Small intestine (tissue), 7 donors: ENCODE data around the gene PIK3AP1. TPM values are rescaled to one million over a fixed set of nuclear protein-coding genes. Genes with fewer than 3 reads are reported as not detected.

ENCODE experiments used
- DNase-seq, 2 donors: peaks; one replicate each; pipeline versions ENCODE4 v3.0.0 to v3.0.0-alpha.2; 2013
- FAIRE-seq: peaks from 2 replicates; lab custom pipeline; 2012; peaks lifted over from hg19 to GRCh38; lab: Jason Lieb, UNC
- H3K27ac ChIP-seq, 3 donors: one replicate each; pipeline ENCODE4 v1.5.1; 2013; ENCODE audit warnings: low read length in 2 of 3, mild to moderate bottlenecking in 2 of 3, control low read depth in 1 of 3, inconsistent platforms in 1 of 3, low read depth in 1 of 3, moderate library complexity in 1 of 3
- H3K27me3 ChIP-seq, 3 donors: one replicate each; pipeline ENCODE4 v1.6.1; 2013; ENCODE audit warnings: low read length in 3 of 3, inconsistent platforms in 1 of 3; ENCODE audit not compliant: control insufficient read depth in 3 of 3, insufficient read depth in 3 of 3
- H3K36me3 ChIP-seq, 3 donors: one replicate each; pipeline ENCODE4 v1.6.1; 2013; ENCODE audit warnings: low read length in 3 of 3, inconsistent platforms in 1 of 3, low read depth in 1 of 3, mild to moderate bottlenecking in 1 of 3, moderate library complexity in 1 of 3; ENCODE audit not compliant: control insufficient read depth in 3 of 3, insufficient read depth in 2 of 3
- H3K4me1 ChIP-seq, 3 donors: one replicate each; pipeline ENCODE4 v1.6.1; 2013; ENCODE audit warnings: low read length in 2 of 3, inconsistent platforms in 1 of 3, low read depth in 1 of 3, mild to moderate bottlenecking in 1 of 3, moderate library complexity in 1 of 3; ENCODE audit not compliant: control insufficient read depth in 3 of 3, insufficient read depth in 2 of 3
- H3K4me3 ChIP-seq, 3 donors: one replicate each; pipeline ENCODE4 v1.5.1; 2013; ENCODE audit warnings: low read length in 3 of 3, control low read depth in 1 of 3, inconsistent platforms in 1 of 3, low read depth in 1 of 3, mild to moderate bottlenecking in 1 of 3, moderate library complexity in 1 of 3
- H3K9me3 ChIP-seq, 2 donors: one replicate each; pipeline ENCODE4 v1.6.1; 2013; ENCODE audit warnings: low read depth in 1 of 2, low read length in 1 of 2; ENCODE audit not compliant: control insufficient read depth in 2 of 2, insufficient read depth in 1 of 2
- WGBS, 3 donors: extraction: QIAGEN DNeasy Blood & Tissue Kit; methylation state at CpG; one replicate each; pipeline ENCODE4 v1.1.7; 2013; 5-methylcytosine and 5-hydroxymethylcytosine counted together
- polyA plus RNA-seq, 4 donors: library from polyadenylated mRNA; stranded (reverse) in 3 of 4; unstranded in 1 of 4; fragments of 200-250 nt in 3 of 4; fragments of 120-200 nt in 1 of 4; gene quantifications; one replicate each; pipeline versions ENCODE4 v1.2.1 to v1.2.3, GENCODE V29; 2013
- donor health status: healthy with polysubstance abuse.
- donor health status: control.
- donor health status: control.
- donor health status: Bipolar disorder and iron deficiency.
- donor health status: healthy.

The PIK3AP1 gene
- polyA plus RNA-seq, 4 donors: 5.6 to 9.2 (median 6.6) TPM

DNA sequence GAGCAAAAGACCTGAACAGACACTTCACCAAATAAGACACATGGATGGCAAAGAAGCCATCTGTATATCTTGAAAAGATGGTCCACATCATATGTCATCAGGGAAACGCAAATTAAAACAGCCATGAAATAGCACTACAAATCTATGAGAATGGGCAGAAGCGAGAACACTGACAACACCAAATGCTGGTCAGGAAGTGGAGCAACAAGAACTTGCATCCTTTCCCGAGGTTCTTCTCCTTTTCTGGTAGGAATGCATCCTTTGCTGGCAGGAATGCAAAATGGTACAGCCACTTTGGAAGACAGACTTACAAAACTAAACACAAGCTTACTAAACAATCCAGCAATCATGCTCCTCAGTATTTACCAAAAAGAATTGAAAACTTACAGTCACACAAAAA lies 60.0 kb downstream of the PIK3AP1 start:
- Histone ChIP-seq H3K9me3 (no peaks in the 10 kb centered on the region), H3K4me1 (peaks cover 0 to 11% (median 3%) of the 10 kb centered on the region in 3 donors), H3K27me3 (no peaks in the 10 kb centered on the region), H3K36me3 (no peaks in the 10 kb centered on the region), H3K4me3 (no peak overlapping the region), H3K27ac (no peak overlapping the region)
- no peak for FAIRE-seq
- 70 to 91% (median 86%) methylated on average over 3 of the region's 3 CpGs for WGBS, 3 donors
- no peak for DNase-seq

DNA sequence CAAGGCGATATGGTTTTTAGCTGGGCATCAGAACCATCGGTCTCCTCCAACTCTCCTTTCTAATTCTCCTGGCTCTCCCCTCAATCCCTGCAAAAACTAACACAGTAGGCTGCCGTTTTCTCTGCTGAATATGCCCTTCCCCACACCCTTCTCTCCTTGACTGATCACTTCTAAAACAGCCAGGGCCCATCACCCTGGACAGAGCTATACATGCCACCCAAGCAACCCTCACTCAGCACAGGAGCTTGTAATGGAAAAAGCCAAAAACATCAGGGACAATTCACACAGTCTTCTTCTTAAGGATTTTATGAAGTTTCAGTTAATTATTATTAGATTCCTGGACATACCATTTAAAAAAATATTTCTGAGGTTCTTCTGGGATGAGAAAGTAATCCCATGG lies 61.5 kb downstream of the PIK3AP1 start:
- no peaks in the 10 kb centered on the region for H3K27me3 ChIP-seq
- no peaks in the 10 kb centered on the region for H3K36me3 ChIP-seq
- no peak overlapping the region for H3K4me3 ChIP-seq
- DNase-seq (no peak), FAIRE-seq (no peak)
- H3K9me3 ChIP-seq: no peaks in the 10 kb centered on the region
- 84 to 92% (median 91%) methylated on average over 3 of the region's 3 CpGs for WGBS, 3 donors
- H3K27ac ChIP-seq: no peak overlapping the region
- no peaks in the 10 kb centered on the region for H3K4me1 ChIP-seq

DNA sequence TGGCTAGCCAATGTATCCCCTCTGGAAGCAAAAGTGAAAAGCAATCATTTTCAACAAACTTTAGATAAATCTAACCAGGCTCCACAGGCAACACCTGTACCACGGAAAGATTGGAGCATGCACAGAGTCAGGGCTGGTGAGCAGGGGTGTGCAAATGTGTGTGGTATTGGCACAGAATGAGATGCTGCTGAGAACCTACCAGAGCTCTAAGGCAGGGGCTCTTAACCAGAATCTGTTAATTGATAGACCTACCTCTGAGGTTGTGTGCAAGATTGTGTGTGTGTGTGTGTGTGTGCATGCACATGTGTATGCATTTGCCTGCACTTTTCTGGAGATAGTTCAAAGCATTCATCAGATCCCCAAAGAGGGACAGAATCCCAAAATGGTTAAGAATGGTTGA lies 62.9 kb downstream of the PIK3AP1 start:
- FAIRE-seq (no peak), DNase-seq (no peak)
- Histone ChIP-seq H3K27ac (no peak overlapping the region), H3K9me3 (no peaks in the 10 kb centered on the region), H3K4me1 (no peaks in the 10 kb centered on the region), H3K27me3 (no peaks in the 10 kb centered on the region), H3K36me3 (no peaks in the 10 kb centered on the region), H3K4me3 (no peak overlapping the region)
- WGBS, 3 donors: 89 to 95% (median 89%) methylated on average over 1 of the region's 1 CpG

DNA sequence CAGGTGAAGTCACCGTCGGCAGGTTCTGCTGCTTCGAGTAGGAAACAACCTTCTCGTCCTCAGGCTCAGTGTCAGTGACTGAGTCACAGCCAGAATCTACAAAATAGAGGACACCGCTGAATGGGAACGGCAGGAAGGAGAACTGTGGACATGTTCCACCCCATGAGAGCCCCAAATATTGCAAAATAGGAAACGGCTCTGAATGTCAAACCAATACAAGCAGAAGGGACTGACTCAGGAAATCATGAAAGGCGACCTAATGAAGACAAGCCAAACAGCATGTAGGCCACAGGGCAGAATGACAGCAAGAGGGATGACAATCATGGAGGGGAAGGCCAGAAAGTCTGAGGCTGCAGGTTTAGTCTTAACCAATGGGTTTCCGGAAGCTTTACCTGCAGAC lies 63.5 kb downstream of the PIK3AP1 start:
- H3K27ac ChIP-seq: no peak overlapping the region

DNA sequence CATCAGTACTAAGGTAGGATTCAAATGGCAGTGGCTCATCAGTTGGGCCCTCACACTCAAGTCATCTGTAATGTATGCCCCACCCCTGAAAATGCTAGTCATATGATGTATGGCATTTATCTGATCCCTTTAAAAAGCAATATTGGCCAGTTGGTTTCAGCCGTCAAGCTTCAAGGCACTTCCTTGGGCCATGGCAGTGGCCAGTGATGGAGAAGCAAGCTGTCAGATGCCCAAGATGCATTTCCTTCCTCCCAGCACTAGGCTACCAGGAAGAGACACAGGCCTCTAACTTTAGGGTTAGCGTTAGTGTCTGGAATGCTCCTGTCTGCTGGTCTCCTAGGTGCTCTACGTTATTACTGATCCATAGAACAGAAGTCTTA lies 64.1 kb downstream of the PIK3AP1 start:
- Histone ChIP-seq H3K9me3 (no peaks in the 10 kb centered on the region), H3K4me1 (no peaks in the 10 kb centered on the region), H3K4me3 (no peak overlapping the region), H3K36me3 (no peaks in the 10 kb centered on the region), H3K27ac (no peak overlapping the region), H3K27me3 (no peaks in the 10 kb centered on the region)
- DNase-seq (no peak), FAIRE-seq (no peak)
- 84 to 97% (median 89%) methylated on average over 3 of the region's 3 CpGs for whole genome bisulfite sequencing, 3 donors

More for the DNA sequence above, 63.5 kb downstream of the PIK3AP1 start:
- DNase-seq (no peak), FAIRE-seq (no peak)
- Histone ChIP-seq H3K4me1 (no peaks in the 10 kb centered on the region), H3K36me3 (no peaks in the 10 kb centered on the region), H3K27me3 (no peaks in the 10 kb centered on the region), H3K4me3 (no peak overlapping the region), H3K9me3 (no peaks in the 10 kb centered on the region)
- 83 to 91% (median 87%) methylated on average over 9 of the region's 9 CpGs for WGBS, 3 donors

DNA sequence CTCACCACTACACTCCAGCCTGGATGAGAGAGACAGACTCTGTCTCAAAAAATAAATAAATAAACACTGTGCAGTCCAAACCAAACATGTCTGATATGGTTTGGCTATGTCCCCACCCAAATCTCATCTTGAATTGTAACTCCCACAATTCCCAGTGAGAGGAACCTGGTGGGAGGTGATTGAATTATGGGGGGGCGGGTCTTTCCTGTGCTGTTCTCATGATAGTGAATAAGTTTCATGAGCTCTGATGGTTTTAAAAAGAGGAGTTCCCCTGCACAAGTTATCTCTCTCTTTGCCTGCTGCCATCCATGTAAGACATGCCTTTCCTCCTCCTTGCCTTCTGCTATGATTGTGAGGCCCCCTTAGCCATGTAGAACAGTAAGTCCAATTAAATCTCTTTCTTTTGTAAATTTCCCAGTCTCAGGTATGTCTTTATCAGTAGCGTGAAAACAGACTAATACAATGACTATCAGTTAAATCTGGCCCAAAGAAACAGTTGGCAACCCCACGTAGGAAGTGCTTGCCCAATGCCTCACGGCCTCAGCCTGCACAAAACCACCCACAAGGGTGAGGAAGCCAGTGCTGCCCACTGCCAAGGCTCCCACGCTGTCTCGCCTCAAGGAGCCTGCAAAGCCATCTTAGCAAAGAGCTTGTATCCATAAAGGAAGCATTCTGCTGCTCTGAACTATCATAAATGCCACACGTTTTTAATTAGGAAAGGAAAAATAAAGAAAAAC lies 64.7 kb downstream of the PIK3AP1 start:
- WGBS, 3 donors: 86 to 91% (median 87%) methylated on average over 7 of the region's 7 CpGs
- Histone ChIP-seq H3K36me3 (no peaks in the 10 kb centered on the region), H3K27ac (no peak overlapping the region), H3K4me3 (no peak overlapping the region), H3K4me1 (no peaks in the 10 kb centered on the region), H3K9me3 (no peaks in the 10 kb centered on the region), H3K27me3 (no peaks in the 10 kb centered on the region)
- DNase-seq (no peak), FAIRE-seq (no peak)

DNA sequence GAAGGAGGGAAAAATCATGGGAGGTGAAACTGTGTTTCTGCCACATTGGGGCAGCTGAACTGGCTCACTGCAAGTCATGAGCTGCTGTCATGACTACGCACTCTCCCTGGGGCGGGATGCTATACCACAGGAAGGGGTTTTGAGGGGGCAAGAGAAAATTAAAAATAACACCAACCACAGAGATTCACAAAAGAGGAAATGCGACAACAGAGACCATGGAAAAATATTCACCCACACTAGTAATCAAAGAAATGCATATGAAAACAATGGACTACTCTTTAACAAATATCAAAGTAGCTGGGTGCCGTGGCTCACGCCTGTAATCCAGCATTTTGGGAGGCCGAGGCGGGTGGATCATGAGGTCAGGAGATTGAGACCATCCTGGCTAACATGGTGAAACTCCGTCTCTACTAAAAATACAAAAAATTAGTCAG lies 68.3 kb downstream of the PIK3AP1 start:
- H3K4me1 ChIP-seq: peaks cover 0 to 2% (median 0%) of the 10 kb centered on the region in 3 donors
- H3K27ac ChIP-seq: no peak overlapping the region
- no peaks in the 10 kb centered on the region for H3K27me3 ChIP-seq
- no peaks in the 10 kb centered on the region for H3K9me3 ChIP-seq
- DNase-seq (no peak), FAIRE-seq (no peak)
- no peak overlapping the region for H3K4me3 ChIP-seq
- WGBS, 3 donors: 73 to 84% (median 80%) methylated on average over 8 of the region's 8 CpGs
- H3K36me3 ChIP-seq: peaks cover 0 to 5% (median 2%) of the 10 kb centered on the region in 3 donors

DNA sequence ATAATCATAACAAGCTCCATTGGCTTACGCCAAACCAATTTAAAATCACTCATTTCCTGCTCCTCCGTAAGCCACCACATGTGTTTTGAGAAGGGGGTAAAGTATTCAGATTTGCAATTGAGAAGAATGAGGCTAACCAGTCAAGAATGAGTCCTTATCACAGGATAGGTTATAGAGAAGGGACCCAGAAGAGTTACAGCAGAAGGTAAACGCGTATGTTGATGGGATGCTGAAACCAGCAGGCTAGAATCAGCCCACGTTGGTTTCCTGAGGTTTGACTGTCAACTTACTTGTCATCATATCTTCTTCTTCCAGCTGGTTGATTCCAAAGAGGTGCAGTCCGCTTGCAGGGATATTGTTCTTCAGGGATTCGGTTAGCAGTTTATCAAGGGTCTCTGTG lies 69.4 kb downstream of the PIK3AP1 start:
- Histone ChIP-seq H3K4me3 (no peak overlapping the region), H3K36me3 (peaks cover 0 to 5% (median 2%) of the 10 kb centered on the region in 3 donors), H3K27me3 (no peaks in the 10 kb centered on the region), H3K9me3 (no peaks in the 10 kb centered on the region), H3K4me1 (peaks cover 0 to 8% (median 0%) of the 10 kb centered on the region in 3 donors), H3K27ac (peak overlapping the region in 1 of 3 donors; percentile 3)
- 74 to 87% (median 78%) methylated on average over 7 of the region's 7 CpGs for WGBS, 3 donors
- FAIRE-seq: no peak
- DNase-seq: no peak
